H1 (cell line): Measurements from ENCODE around the gene CFAP61. TPM values are rescaled to one million over a fixed set of nuclear protein-coding genes. Genes with fewer than 3 reads are reported as not detected.

Experiments
- CREB1 ChIP-seq: IDR thresholded peaks from 2 replicates; pipeline ENCODE4 v1.6.1; 2012; ENCODE audit warnings: inconsistent platforms
- EGR1 ChIP-seq: IDR thresholded peaks from 2 replicates; pipeline ENCODE4 v1.6.1; 2011; ENCODE audit warnings: low read depth, low read length, borderline replicate concordance
- HDAC6 ChIP-seq: IDR thresholded peaks from one replicate; pipeline ENCODE4 v1.7.1; 2012; ENCODE audit warnings: low read depth, mild to moderate bottlenecking, inconsistent platforms, low read length, moderate library complexity
- SUZ12 ChIP-seq: fragments of 200-600 bp; sonication (generic); IDR thresholded peaks from 2 replicates; pipeline ENCODE4 v1.6.1; 2012; ENCODE audit warnings: mild to moderate bottlenecking, inconsistent platforms, low read length, moderate library complexity, mixed read lengths
- polyA plus RNA-seq, 7 experiments: library from polyadenylated mRNA; depleted of rRNA in 3 of 7; stranded (reverse) in 5 of 7; unstranded in 2 of 7; fragments of >200 nt in 5 of 7; fragments of 200-250 nt in 2 of 7; gene quantifications; 1 replicate in 5 of 7; 2 replicates in 1 of 7; 4 replicates in 1 of 7; pipeline versions ENCODE4 v1.2.1 to v1.2.3, GENCODE V29; 2011 to 2013; ENCODE audit warnings: missing spikeins in 2 of 7, mixed read lengths in 2 of 7
- total RNA-seq: library from RNA; stranded (reverse); fragmentation: NEBNext Ultra II Directional; extraction: Animal tissue kit (Norgen Biotek cat#: 25700); gene quantifications from 2 replicates; pipeline ENCODE4 v1.2.1, GENCODE V29; 2021
- TF ChIP-seq, protein P1 (sequence below): fragments of 300-600 bp; sonication (generic); IDR thresholded peaks from 2 replicates; pipeline ENCODE4 v1.7.1; 2012; ENCODE audit warnings: low read length, moderate library complexity, mild to moderate bottlenecking, inconsistent platforms; ENCODE audit not compliant: insufficient replicate concordance

CFAP61 gene
- total and polyA plus RNA-seq, 2 of the 8 experiments (the other 6 are each of a cell fraction or from before 2014, with no cell fraction given): 0.29 to 0.61 TPM

DNA sequence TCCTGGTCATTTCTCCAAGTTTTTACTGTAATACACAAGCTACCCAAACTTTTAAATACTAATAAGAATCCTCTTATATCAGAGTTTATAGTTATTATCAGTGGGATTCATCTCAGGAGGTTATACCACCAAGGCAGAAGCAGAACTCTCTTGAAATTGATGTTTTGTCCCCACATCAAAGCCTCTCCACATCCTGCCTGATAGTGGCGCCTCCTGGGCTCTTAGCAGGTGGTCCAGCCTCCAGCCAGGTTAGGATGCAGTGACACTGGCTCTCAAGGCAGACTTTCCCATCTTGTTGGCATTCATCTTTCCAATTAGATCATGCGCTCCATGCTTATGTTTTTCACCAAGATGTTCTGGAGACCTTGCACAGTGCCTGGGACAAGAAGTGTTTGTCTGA, 233.7 kb downstream of the CFAP61 start (continued):
- TF ChIP-seq, protein P1, sequence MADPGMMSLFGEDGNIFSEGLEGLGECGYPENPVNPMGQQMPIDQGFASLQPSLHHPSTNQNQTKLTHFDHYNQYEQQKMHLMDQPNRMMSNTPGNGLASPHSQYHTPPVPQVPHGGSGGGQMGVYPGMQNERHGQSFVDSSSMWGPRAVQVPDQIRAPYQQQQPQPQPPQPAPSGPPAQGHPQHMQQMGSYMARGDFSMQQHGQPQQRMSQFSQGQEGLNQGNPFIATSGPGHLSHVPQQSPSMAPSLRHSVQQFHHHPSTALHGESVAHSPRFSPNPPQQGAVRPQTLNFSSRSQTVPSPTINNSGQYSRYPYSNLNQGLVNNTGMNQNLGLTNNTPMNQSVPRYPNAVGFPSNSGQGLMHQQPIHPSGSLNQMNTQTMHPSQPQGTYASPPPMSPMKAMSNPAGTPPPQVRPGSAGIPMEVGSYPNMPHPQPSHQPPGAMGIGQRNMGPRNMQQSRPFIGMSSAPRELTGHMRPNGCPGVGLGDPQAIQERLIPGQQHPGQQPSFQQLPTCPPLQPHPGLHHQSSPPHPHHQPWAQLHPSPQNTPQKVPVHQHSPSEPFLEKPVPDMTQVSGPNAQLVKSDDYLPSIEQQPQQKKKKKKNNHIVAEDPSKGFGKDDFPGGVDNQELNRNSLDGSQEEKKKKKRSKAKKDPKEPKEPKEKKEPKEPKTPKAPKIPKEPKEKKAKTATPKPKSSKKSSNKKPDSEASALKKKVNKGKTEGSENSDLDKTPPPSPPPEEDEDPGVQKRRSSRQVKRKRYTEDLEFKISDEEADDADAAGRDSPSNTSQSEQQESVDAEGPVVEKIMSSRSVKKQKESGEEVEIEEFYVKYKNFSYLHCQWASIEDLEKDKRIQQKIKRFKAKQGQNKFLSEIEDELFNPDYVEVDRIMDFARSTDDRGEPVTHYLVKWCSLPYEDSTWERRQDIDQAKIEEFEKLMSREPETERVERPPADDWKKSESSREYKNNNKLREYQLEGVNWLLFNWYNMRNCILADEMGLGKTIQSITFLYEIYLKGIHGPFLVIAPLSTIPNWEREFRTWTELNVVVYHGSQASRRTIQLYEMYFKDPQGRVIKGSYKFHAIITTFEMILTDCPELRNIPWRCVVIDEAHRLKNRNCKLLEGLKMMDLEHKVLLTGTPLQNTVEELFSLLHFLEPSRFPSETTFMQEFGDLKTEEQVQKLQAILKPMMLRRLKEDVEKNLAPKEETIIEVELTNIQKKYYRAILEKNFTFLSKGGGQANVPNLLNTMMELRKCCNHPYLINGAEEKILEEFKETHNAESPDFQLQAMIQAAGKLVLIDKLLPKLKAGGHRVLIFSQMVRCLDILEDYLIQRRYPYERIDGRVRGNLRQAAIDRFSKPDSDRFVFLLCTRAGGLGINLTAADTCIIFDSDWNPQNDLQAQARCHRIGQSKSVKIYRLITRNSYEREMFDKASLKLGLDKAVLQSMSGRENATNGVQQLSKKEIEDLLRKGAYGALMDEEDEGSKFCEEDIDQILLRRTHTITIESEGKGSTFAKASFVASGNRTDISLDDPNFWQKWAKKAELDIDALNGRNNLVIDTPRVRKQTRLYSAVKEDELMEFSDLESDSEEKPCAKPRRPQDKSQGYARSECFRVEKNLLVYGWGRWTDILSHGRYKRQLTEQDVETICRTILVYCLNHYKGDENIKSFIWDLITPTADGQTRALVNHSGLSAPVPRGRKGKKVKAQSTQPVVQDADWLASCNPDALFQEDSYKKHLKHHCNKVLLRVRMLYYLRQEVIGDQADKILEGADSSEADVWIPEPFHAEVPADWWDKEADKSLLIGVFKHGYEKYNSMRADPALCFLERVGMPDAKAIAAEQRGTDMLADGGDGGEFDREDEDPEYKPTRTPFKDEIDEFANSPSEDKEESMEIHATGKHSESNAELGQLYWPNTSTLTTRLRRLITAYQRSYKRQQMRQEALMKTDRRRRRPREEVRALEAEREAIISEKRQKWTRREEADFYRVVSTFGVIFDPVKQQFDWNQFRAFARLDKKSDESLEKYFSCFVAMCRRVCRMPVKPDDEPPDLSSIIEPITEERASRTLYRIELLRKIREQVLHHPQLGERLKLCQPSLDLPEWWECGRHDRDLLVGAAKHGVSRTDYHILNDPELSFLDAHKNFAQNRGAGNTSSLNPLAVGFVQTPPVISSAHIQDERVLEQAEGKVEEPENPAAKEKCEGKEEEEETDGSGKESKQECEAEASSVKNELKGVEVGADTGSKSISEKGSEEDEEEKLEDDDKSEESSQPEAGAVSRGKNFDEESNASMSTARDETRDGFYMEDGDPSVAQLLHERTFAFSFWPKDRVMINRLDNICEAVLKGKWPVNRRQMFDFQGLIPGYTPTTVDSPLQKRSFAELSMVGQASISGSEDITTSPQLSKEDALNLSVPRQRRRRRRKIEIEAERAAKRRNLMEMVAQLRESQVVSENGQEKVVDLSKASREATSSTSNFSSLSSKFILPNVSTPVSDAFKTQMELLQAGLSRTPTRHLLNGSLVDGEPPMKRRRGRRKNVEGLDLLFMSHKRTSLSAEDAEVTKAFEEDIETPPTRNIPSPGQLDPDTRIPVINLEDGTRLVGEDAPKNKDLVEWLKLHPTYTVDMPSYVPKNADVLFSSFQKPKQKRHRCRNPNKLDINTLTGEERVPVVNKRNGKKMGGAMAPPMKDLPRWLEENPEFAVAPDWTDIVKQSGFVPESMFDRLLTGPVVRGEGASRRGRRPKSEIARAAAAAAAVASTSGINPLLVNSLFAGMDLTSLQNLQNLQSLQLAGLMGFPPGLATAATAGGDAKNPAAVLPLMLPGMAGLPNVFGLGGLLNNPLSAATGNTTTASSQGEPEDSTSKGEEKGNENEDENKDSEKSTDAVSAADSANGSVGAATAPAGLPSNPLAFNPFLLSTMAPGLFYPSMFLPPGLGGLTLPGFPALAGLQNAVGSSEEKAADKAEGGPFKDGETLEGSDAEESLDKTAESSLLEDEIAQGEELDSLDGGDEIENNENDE: no peak
- TF ChIP-seq EGR1 (no peak), HDAC6 (no peak), CREB1 (no peak), SUZ12 (no peak)
